Fibroblast of lung (primary cell): Measurements from ENCODE around the gene SHQ1. TPM values are rescaled to one million over a fixed set of nuclear protein-coding genes. Genes with fewer than 3 reads are reported as not detected.
A peak's percentile ranks its signal among the peaks of the same experiment; 100 is the strongest.

Experiments used
- DNase-seq, 2 donors: peaks; one replicate each; pipeline versions ENCODE4 v3.0.0 to v3.0.0-alpha.2; 2010; ENCODE audit warnings: low read depth in 2 of 2
- H2AFZ ChIP-seq: 2 replicates; pipeline ENCODE4 v1.5.1; 2012; ENCODE audit warnings: low read length, control low read depth, inconsistent platforms
- H3K27ac ChIP-seq: 2 replicates; pipeline ENCODE4 v1.5.1; 2011; ENCODE audit warnings: low read length, control low read depth; ENCODE audit not compliant: insufficient read depth
- H3K27me3 ChIP-seq: 2 replicates; pipeline ENCODE4 v1.5.1; 2011; ENCODE audit warnings: mild to moderate bottlenecking, low read length; ENCODE audit not compliant: control insufficient read depth, insufficient read depth
- H3K36me3 ChIP-seq: 2 replicates; pipeline ENCODE4 v1.5.1; 2011; ENCODE audit warnings: low read length; ENCODE audit not compliant: control insufficient read depth, insufficient read depth
- H3K4me1 ChIP-seq: 2 replicates; pipeline ENCODE4 v1.5.1; 2011; ENCODE audit warnings: low read length; ENCODE audit not compliant: control insufficient read depth, insufficient read depth; ENCODE audit errors: extremely low read depth
- H3K4me2 ChIP-seq: 2 replicates; pipeline ENCODE4 v1.5.1; 2011; ENCODE audit warnings: low read length, control low read depth; ENCODE audit not compliant: insufficient read depth; ENCODE audit errors: extremely low read depth
- H3K4me3 ChIP-seq, 4 experiments: fragments of 200-600 bp in 1 of 4; sonication (generic) in 1 of 4; replicated peaks in 1 of 4; 2 replicates each; pipeline ENCODE4 v1.5.1; 2011 to 2016; ENCODE audit warnings: low read length in 4 of 4, low read depth in 3 of 4, mild to moderate bottlenecking in 3 of 4, control low read depth in 2 of 4, inconsistent platforms in 1 of 4, mixed read lengths in 1 of 4; ENCODE audit not compliant: insufficient read depth in 1 of 4; ENCODE audit errors: control extremely low read depth in 1 of 4
- H3K79me2 ChIP-seq: 2 replicates; pipeline ENCODE4 v1.5.1; 2012; ENCODE audit warnings: mild to moderate bottlenecking, low read length, inconsistent platforms; ENCODE audit not compliant: control insufficient read depth, insufficient read depth
- H3K9ac ChIP-seq: 2 replicates; pipeline ENCODE4 v1.5.1; 2011; ENCODE audit warnings: mild to moderate bottlenecking, low read length, control low read depth; ENCODE audit not compliant: insufficient read depth
- H3K9me3 ChIP-seq: 2 replicates; pipeline ENCODE4 v1.5.1; 2012; ENCODE audit warnings: low read depth, low read length; ENCODE audit not compliant: control insufficient read depth, insufficient read depth
- H4K20me1 ChIP-seq: 2 replicates; pipeline ENCODE4 v1.5.1; 2011; ENCODE audit warnings: low read length; ENCODE audit not compliant: control insufficient read depth, insufficient read depth; ENCODE audit errors: extremely low read depth
- EZH2 ChIP-seq: IDR thresholded peaks from 2 replicates; pipeline ENCODE4 v1.5.1; 2012; ENCODE audit warnings: low read length, control low read depth, mild to moderate bottlenecking; ENCODE audit errors: missing control alignments
- polyA plus RNA-seq, 2 donors: library from polyadenylated mRNA; depleted of rRNA in 1 of 2; stranded (reverse) in 1 of 2; unstranded in 1 of 2; fragments of >200 nt; gene quantifications; 2 replicates each; pipeline ENCODE4 v1.2.1, GENCODE V29; 2011 to 2012; ENCODE audit warnings: missing spikeins in 1 of 2
- total RNA-seq: library from RNA; depleted of rRNA; stranded (reverse); fragments of >200 nt; gene quantifications from 2 replicates; pipeline ENCODE4 v1.2.1, GENCODE V29; 2014
- TF ChIP-seq, protein P1 (sequence below), 2 donors: IDR thresholded peaks in 1 of 2; conservative IDR thresholded peaks in 1 of 2; 1 replicate in 1 of 2; 2 replicates in 1 of 2; pipeline ENCODE4 v1.5.1; 2011 to 2012; ENCODE audit warnings: low read length in 2 of 2, control low read depth in 1 of 2, inconsistent platforms in 1 of 2, low read depth in 1 of 2, mild to moderate bottlenecking in 1 of 2

The SHQ1 gene
- total and polyA plus RNA-seq, 2 donors (not counting 1 experiment from before 2014, with no cell fraction given) = 12.2 to 15.5 TPM

DNA sequence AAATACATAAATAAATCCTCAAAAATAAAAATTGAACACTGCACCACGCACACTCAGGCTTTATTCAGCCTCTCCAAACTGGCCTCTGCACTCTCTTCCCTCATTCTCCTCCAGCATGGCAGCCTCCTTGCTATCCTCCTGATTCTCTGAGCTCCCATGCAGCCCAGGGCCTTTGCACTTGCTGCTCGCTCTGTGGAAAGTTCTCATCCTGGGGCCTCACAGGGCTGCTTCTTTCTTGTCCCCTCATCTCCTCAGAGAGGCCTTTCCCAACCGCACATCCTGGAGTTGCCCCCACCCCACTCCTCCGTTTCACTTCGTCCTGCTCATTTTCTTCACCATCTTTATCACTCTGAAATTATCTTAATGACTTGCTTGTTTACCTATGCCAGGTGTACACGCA is 123.0 kb downstream of the SHQ1 start:
- Histone ChIP-seq H3K27ac (no peak overlapping the region), H2AFZ (no peak overlapping the region), H3K36me3 (no peaks in the 10 kb centered on the region), H3K9me3 (no peaks in the 10 kb centered on the region), H3K9ac (no peak overlapping the region), H3K27me3 (no peaks in the 10 kb centered on the region), H3K79me2 (no peaks in the 10 kb centered on the region), H3K4me1 (no peaks in the 10 kb centered on the region), H4K20me1 (no peaks in the 10 kb centered on the region), H3K4me2 (no peak overlapping the region), H3K4me3 (no peak overlapping the region)
- no peak for TF ChIP-seq EZH2
- TF ChIP-seq, protein P1, sequence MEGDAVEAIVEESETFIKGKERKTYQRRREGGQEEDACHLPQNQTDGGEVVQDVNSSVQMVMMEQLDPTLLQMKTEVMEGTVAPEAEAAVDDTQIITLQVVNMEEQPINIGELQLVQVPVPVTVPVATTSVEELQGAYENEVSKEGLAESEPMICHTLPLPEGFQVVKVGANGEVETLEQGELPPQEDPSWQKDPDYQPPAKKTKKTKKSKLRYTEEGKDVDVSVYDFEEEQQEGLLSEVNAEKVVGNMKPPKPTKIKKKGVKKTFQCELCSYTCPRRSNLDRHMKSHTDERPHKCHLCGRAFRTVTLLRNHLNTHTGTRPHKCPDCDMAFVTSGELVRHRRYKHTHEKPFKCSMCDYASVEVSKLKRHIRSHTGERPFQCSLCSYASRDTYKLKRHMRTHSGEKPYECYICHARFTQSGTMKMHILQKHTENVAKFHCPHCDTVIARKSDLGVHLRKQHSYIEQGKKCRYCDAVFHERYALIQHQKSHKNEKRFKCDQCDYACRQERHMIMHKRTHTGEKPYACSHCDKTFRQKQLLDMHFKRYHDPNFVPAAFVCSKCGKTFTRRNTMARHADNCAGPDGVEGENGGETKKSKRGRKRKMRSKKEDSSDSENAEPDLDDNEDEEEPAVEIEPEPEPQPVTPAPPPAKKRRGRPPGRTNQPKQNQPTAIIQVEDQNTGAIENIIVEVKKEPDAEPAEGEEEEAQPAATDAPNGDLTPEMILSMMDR (conservative IDR thresholded peaks at IDR 0.05 in 1 of 2, IDR thresholded peaks at IDR 0.05 in 1 of 2; ENCODE audit: low read depth in 1 of 2, low read length in 2 of 2) = no peak
- no peak for DNase-seq

DNA sequence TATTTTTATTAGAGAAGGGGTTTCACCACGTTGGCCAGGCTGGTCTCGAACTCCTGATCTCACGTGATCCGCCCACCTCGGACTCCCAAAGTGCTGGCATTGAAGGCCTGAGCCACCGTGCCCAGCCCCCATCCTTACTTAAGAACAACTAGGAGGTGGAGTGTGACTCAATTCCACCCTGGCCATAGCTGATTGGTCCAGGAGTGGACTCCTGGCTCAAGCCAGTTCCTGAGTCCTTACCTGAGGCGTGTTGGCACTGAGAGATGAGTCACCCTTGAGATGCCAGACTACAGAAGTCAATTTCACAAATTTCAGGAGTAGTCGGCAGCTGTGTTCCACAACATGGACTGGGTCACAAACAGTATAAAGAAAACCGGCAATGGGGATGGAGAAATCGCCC is 124.2 kb downstream of the SHQ1 start:
- DNase-seq = no peak
- Histone ChIP-seq H4K20me1 (no peaks in the 10 kb centered on the region), H3K4me2 (no peak overlapping the region), H3K4me3 (no peak overlapping the region), H3K9me3 (no peaks in the 10 kb centered on the region), H3K79me2 (no peaks in the 10 kb centered on the region), H3K27ac (no peak overlapping the region), H3K4me1 (no peaks in the 10 kb centered on the region), H2AFZ (no peak overlapping the region), H3K36me3 (no peaks in the 10 kb centered on the region), H3K27me3 (no peaks in the 10 kb centered on the region), H3K9ac (no peak overlapping the region)
- TF ChIP-seq, protein P1 (conservative IDR thresholded peaks at IDR 0.05 in 1 of 2, IDR thresholded peaks at IDR 0.05 in 1 of 2; ENCODE audit: low read depth in 1 of 2, low read length in 2 of 2) = no peak
- no peak for TF ChIP-seq EZH2

DNA sequence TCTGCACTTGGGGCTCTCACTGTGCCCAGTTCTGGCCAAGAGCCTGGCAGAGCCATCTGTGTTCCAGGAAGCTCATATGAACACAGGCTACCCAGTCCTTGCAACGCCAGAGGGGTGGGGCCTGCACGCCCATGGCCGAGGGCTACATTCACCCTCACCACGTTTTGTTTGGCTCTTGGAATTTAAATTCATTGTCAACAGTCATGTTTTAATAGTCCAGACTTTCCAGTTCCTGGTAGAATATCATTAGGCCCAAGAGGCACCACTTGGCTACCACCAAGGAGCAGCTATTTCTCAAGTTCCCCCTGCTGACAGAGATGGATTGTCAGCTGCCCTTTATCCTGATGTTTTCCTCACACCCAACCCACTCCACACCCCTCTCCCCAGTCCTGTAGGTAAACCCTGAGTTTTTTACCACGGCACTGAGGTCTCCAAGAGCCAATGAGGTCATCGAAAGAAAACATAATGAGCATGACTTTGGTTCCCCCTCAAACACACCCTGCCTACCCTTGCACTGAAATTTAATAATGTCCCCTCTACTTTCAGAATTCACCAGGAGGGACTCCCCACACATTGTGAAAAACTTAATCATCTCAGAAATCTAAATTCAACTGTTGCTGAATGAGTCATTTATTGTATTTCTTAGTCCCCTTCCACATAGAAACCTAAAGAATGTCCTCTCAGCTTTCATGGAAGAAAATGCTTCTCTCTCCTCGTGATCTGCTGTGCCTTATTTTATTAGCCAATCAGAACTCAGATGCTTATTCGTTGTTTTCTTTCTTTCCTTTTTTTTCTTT is 125.1 kb downstream of the SHQ1 start:
- H3K79me2 ChIP-seq = no peaks in the 10 kb centered on the region
- peak; percentile 61 to 75 for DNase-seq
- H2AFZ ChIP-seq = no peak overlapping the region
- H3K9ac ChIP-seq = no peak overlapping the region
- no peaks in the 10 kb centered on the region for H3K4me1 ChIP-seq
- TF ChIP-seq, protein P1 (conservative IDR thresholded peaks at IDR 0.05 in 1 of 2, IDR thresholded peaks at IDR 0.05 in 1 of 2; ENCODE audit: low read depth in 1 of 2, low read length in 2 of 2) = no peak
- no peak for TF ChIP-seq EZH2
- H3K27ac ChIP-seq = no peak overlapping the region
- H3K4me3 ChIP-seq = no peak overlapping the region
- no peaks in the 10 kb centered on the region for H3K27me3 ChIP-seq
- no peaks in the 10 kb centered on the region for H4K20me1 ChIP-seq
- H3K36me3 ChIP-seq = no peaks in the 10 kb centered on the region
- H3K4me2 ChIP-seq = no peak overlapping the region
- H3K9me3 ChIP-seq = no peaks in the 10 kb centered on the region
